HepG2 (cell line): ENCODE measurements around the gene PTCRA. TPM values are rescaled to one million over a fixed set of nuclear protein-coding genes. Genes with fewer than 3 reads are reported as not detected.

ENCODE experiments used
- ATAC-seq: fragments of 200-7000 bp; cut with Tn5 transposase; 3 replicates; pipeline ENCODE4 v1.9.1; 2020; ENCODE audit warnings: mild to moderate bottlenecking, moderate library complexity
- BruUV-seq: library from RNA; stranded (reverse); fragments of 400-500 nt; replicated peaks from 2 replicates; lab custom pipeline; 2021; lab: Mats Ljungman, UMichigan
- CTCF ChIA-PET: fragments of 300-600 bp; formaldehyde crosslinking; extraction: SDS; loops from one replicate; lab custom pipeline; 2021; ENCODE audit warnings: low total read pairs, inconsistent platforms, low intra/inter-chr PET ratio; lab: Yijun Ruan, JAX
- POLR2A ChIA-PET: fragments of 350-600 bp; sonication (Branson Sonifier 250); formaldehyde crosslinking; loops from one replicate; lab custom pipeline; 2020; ENCODE audit warnings: antibody characterized with exemption, inconsistent platforms; lab: Yijun Ruan, JAX
- DNase-seq: peaks from one replicate; pipeline ENCODE4 v3.0.0-alpha.2; 2015; ENCODE audit warnings: low spot score
- FAIRE-seq: peaks from 3 replicates; lab custom pipeline; 2011; peaks lifted over from hg19 to GRCh38; lab: Jason Lieb, UNC
- H2AFZ ChIP-seq: one replicate; pipeline ENCODE4 v1.6.1; 2011; ENCODE audit warnings: low read length, inconsistent platforms
- H3K27ac ChIP-seq: fragments of 300-600 bp; 3 replicates; pipeline ENCODE4 v1.8.0; 2011; ENCODE audit warnings: mixed run types, mild to moderate bottlenecking, mixed read lengths, low read length, inconsistent platforms; ENCODE audit not compliant: insufficient read depth; ENCODE audit errors: extremely low read length
- H3K27me3 ChIP-seq, 2 experiments: fragments of 200-600 bp in 1 of 2; 2 replicates in 1 of 2; 3 replicates in 1 of 2; pipeline versions ENCODE4 v1.6.0 to v1.8.0; 2011; ENCODE audit warnings: low read length in 2 of 2, mild to moderate bottlenecking in 2 of 2, moderate library complexity in 2 of 2, inconsistent platforms in 1 of 2; ENCODE audit not compliant: insufficient read depth in 2 of 2, control insufficient read depth in 1 of 2
- H3K36me3 ChIP-seq, 2 experiments: fragments of 200-600 bp in 1 of 2; replicated peaks in 1 of 2; 2 replicates in 1 of 2; 3 replicates in 1 of 2; pipeline versions ENCODE4 v1.5.1 to v1.8.0; 2011; ENCODE audit warnings: low read length in 2 of 2, inconsistent platforms in 1 of 2; ENCODE audit not compliant: insufficient read depth in 2 of 2, control insufficient read depth in 1 of 2
- H3K4me1 ChIP-seq: 2 replicates; pipeline ENCODE4 v1.5.1; 2012; ENCODE audit warnings: low read length, inconsistent platforms; ENCODE audit not compliant: insufficient read depth
- H3K4me2 ChIP-seq: 2 replicates; pipeline ENCODE4 v1.6.0; 2011; ENCODE audit warnings: low read depth, low read length, inconsistent platforms
- H3K4me3 ChIP-seq, 3 experiments: fragments of 200-600 bp in 1 of 3; sonication (generic), shearing (Covaris generic) in 1 of 3; replicated peaks in 1 of 3; 2 replicates each; pipeline ENCODE4 v1.5.1; 2011 to 2016; ENCODE audit warnings: low read length in 3 of 3, inconsistent platforms in 2 of 3, low read depth in 2 of 3, mild to moderate bottlenecking in 2 of 3, control low read depth in 1 of 3, mixed read lengths in 1 of 3; ENCODE audit not compliant: insufficient read depth in 1 of 3
- H3K79me2 ChIP-seq: one replicate; pipeline ENCODE4 v1.6.1; 2011; ENCODE audit warnings: low read length, inconsistent platforms; ENCODE audit not compliant: insufficient read depth
- H3K9ac ChIP-seq: 2 replicates; pipeline ENCODE4 v1.6.0; 2011; ENCODE audit warnings: mild to moderate bottlenecking, low read depth, low read length, inconsistent platforms; ENCODE audit not compliant: insufficient read depth
- H3K9me3 ChIP-seq: 2 replicates; pipeline ENCODE4 v1.5.1; 2012; ENCODE audit warnings: mild to moderate bottlenecking, low read length
- H4K20me1 ChIP-seq: 2 replicates; pipeline ENCODE4 v1.6.0; 2011; ENCODE audit warnings: inconsistent platforms, mild to moderate bottlenecking, low read length, moderate library complexity; ENCODE audit not compliant: insufficient read depth
- ATF6 ChIP-seq: sonication (generic); formaldehyde crosslinking; conservative IDR thresholded peaks from 2 replicates; pipeline ENCODE4 v1.4.0; 2020; ENCODE audit warnings: missing genetic modification reagents
- CCDC6 ChIP-seq: sonication (generic); formaldehyde crosslinking; IDR thresholded peaks from 2 replicates; pipeline ENCODE4 v1.8.1; 2022; ENCODE audit warnings: mild to moderate bottlenecking, missing genetic modification reagents, moderate library complexity
- DNMT3B ChIP-seq: conservative IDR thresholded peaks from 2 replicates; pipeline ENCODE4 v1.6.1; 2016; ENCODE audit warnings: missing biosample characterization, control low read depth
- FOSL2 ChIP-seq: sonication (generic); formaldehyde crosslinking; IDR thresholded peaks from 2 replicates; pipeline ENCODE4 v1.4.0; 2020; ENCODE audit warnings: missing genetic modification reagents
- FOXM1 ChIP-seq: sonication (generic); formaldehyde crosslinking; IDR thresholded peaks from 2 replicates; pipeline ENCODE4 v1.5.0; 2020; ENCODE audit warnings: missing genetic modification reagents
- HCFC1 ChIP-seq: fragments of 150-350 bp; IDR thresholded peaks from 2 replicates; pipeline ENCODE4 v1.6.1; 2014; ENCODE audit warnings: low read depth, low read length
- NFE2L2 ChIP-seq: fragments of 150-350 bp; IDR thresholded peaks from 2 replicates; pipeline ENCODE4 v1.6.1; 2014; ENCODE audit warnings: low read length
- SAP130 ChIP-seq: IDR thresholded peaks from 2 replicates; pipeline ENCODE4 v1.6.1; 2016; ENCODE audit warnings: low read depth
- TRIM24 ChIP-seq: sonication (generic); formaldehyde crosslinking; IDR thresholded peaks from 2 replicates; pipeline ENCODE4 v1.8.0; 2022; ENCODE audit warnings: mild to moderate bottlenecking, missing genetic modification reagents
- ZBTB7B ChIP-seq: sonication (generic); formaldehyde crosslinking; IDR thresholded peaks from 2 replicates; pipeline ENCODE4 v1.4.0; 2020; ENCODE audit warnings: missing genetic modification reagents
- ZMYM3 ChIP-seq: sonication (generic); formaldehyde crosslinking; IDR thresholded peaks from 2 replicates; pipeline ENCODE4 v1.5.1; 2020; ENCODE audit warnings: mild to moderate bottlenecking, missing genetic modification reagents
- ZNF225 ChIP-seq: sonication (generic); formaldehyde crosslinking; IDR thresholded peaks from 2 replicates; pipeline ENCODE4 v1.4.0; 2020; ENCODE audit warnings: mild to moderate bottlenecking, missing genetic modification reagents
- ZNF335 ChIP-seq: sonication (generic); formaldehyde crosslinking; IDR thresholded peaks from 2 replicates; pipeline ENCODE4 v1.4.0; 2020; ENCODE audit warnings: missing genetic modification reagents
- ZNF569 ChIP-seq: sonication (generic); formaldehyde crosslinking; IDR thresholded peaks from 2 replicates; pipeline ENCODE4 v1.5.0; 2020; ENCODE audit warnings: mild to moderate bottlenecking, missing genetic modification reagents, moderate library complexity, borderline replicate concordance
- whole genome bisulfite sequencing: methylation state at CpG from one replicate; pipeline ENCODE4 v1.1.6; 2017; ENCODE audit warnings: low lambda C conversion rate; 5-methylcytosine and 5-hydroxymethylcytosine counted together
- in situ Hi-C: cut with HindIII; loops from 2 replicates; pipeline ENCODE4 v1.10.0; 2017; ENCODE audit warnings: low pct_unique_long_range_greater_than_20kb; ENCODE audit not compliant: extremely low pct_ligation_motif_present
- intact Hi-C: fragments of 100-400 bp; cut with micrococcal nuclease; formaldehyde crosslinking; loops from one replicate; pipeline ENCODE4 v1.10.0; 2022; ENCODE audit not compliant: unreplicated experiment
- polyA plus RNA-seq, 8 experiments: library from polyadenylated mRNA; depleted of rRNA in 3 of 8; stranded (reverse) in 7 of 8; unstranded in 1 of 8; fragments of >200 nt; fragmentation: Illumina TruSeq in 4 of 8; extraction: Trizol in 4 of 8; gene quantifications; 2 replicates each; pipeline versions ENCODE4 v1.2.1 to v1.2.3, GENCODE V29; 2011 to 2016; ENCODE audit warnings: low read depth in 4 of 8, missing spikeins in 1 of 8, mixed read lengths in 1 of 8; ENCODE audit not compliant: insufficient read depth in 1 of 8
- total RNA-seq, 5 experiments: library from RNA; depleted of rRNA; stranded (reverse); fragments of >200 nt; fragmentation: Illumina TruSeq; extraction: Trizol; gene quantifications; 2 replicates each; pipeline ENCODE4 v1.2.3, GENCODE V29; 2016; ENCODE audit warnings: low read depth in 1 of 5
- TF ChIP-seq, protein P1 (sequence below): IDR thresholded peaks from 2 replicates; pipeline ENCODE4 v1.6.1; 2018; ENCODE audit warnings: missing genetic modification reagents, mild to moderate bottlenecking, missing compliant biosample characterization
- TF ChIP-seq, protein P2 (sequence below): sonication (generic); formaldehyde crosslinking; IDR thresholded peaks from 2 replicates; pipeline ENCODE4 v1.4.0; 2020; ENCODE audit warnings: low read depth, missing genetic modification reagents
- TF ChIP-seq, protein P3 (sequence below): sonication (generic); formaldehyde crosslinking; IDR thresholded peaks from 2 replicates; pipeline ENCODE4 v1.8.0; 2023; ENCODE audit warnings: mild to moderate bottlenecking, missing genetic modification reagents

PTCRA gene
- total and polyA plus RNA-seq, 2 of the 13 experiments (the other 11 are each of a cell fraction or from before 2014, with no cell fraction given): not detected

GRCh38 chr6:42970871-42971612 lies 55.2 kb downstream of the PTCRA start:
- Histone ChIP-seq H3K27me3 (no peaks in the 10 kb centered on the region), H3K79me2 (no peaks in the 10 kb centered on the region), H2AFZ (no peak overlapping the region), H4K20me1 (no peaks in the 10 kb centered on the region), H3K36me3 (no peaks in the 10 kb centered on the region), H3K27ac (peak overlapping the region; percentile 30), H3K4me3 (no peak overlapping the region), H3K4me2 (no peak overlapping the region), H3K4me1 (peaks cover 39% of the 10 kb centered on the region), H3K9ac (no peak overlapping the region), H3K9me3 (no peaks in the 10 kb centered on the region)
- in situ Hi-C loops: no loop called here
- DNase-seq (peak; percentile 32), ATAC-seq (peak; percentile 39), FAIRE-seq (no peak)
- 70% methylated on average over 4 of the region's 4 CpGs for WGBS
- intact Hi-C loops: loop anchor here (2.0 kb wide), 1 partner anchor 42 kb away; the partner anchor contains the start of gene CNPY3
- CTCF ChIA-PET: no interaction called here
- POLR2A ChIA-PET: interaction anchor here (0.6 to 3.4 kb wide), 10 partner anchors 8 to 89 kb away, joined by 3 to 38 read pairs (median 8); partner anchors contain the start of genes CNPY3, CUL7, KLHDC3 and MEA1
- no TSS peak for BruUV-seq
- peak; percentile 34; the same call in 1 of the 2 replicates for TF ChIP-seq SAP130 (CRISPR knock-in tag)
- TF ChIP-seq, protein P1, sequence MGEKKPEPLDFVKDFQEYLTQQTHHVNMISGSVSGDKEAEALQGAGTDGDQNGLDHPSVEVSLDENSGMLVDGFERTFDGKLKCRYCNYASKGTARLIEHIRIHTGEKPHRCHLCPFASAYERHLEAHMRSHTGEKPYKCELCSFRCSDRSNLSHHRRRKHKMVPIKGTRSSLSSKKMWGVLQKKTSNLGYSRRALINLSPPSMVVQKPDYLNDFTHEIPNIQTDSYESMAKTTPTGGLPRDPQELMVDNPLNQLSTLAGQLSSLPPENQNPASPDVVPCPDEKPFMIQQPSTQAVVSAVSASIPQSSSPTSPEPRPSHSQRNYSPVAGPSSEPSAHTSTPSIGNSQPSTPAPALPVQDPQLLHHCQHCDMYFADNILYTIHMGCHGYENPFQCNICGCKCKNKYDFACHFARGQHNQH (CRISPR knock-in tag): 0 out of 2 replicates have a peak, but pooled peaks have one; percentile 17
- TF ChIP-seq TRIM24 (CRISPR knock-in tag): no peak
- 0 out of 2 replicates have a peak, but pooled peaks have one; percentile 25 for TF ChIP-seq CCDC6 (CRISPR knock-in tag)
- 0 out of 2 replicates have a peak, but pooled peaks have one; percentile 18 for TF ChIP-seq ZNF335
- peak; percentile 92 for TF ChIP-seq FOSL2
- TF ChIP-seq HCFC1: no peak
- TF ChIP-seq ZMYM3 (CRISPR knock-in tag): no peak
- TF ChIP-seq, protein P2, sequence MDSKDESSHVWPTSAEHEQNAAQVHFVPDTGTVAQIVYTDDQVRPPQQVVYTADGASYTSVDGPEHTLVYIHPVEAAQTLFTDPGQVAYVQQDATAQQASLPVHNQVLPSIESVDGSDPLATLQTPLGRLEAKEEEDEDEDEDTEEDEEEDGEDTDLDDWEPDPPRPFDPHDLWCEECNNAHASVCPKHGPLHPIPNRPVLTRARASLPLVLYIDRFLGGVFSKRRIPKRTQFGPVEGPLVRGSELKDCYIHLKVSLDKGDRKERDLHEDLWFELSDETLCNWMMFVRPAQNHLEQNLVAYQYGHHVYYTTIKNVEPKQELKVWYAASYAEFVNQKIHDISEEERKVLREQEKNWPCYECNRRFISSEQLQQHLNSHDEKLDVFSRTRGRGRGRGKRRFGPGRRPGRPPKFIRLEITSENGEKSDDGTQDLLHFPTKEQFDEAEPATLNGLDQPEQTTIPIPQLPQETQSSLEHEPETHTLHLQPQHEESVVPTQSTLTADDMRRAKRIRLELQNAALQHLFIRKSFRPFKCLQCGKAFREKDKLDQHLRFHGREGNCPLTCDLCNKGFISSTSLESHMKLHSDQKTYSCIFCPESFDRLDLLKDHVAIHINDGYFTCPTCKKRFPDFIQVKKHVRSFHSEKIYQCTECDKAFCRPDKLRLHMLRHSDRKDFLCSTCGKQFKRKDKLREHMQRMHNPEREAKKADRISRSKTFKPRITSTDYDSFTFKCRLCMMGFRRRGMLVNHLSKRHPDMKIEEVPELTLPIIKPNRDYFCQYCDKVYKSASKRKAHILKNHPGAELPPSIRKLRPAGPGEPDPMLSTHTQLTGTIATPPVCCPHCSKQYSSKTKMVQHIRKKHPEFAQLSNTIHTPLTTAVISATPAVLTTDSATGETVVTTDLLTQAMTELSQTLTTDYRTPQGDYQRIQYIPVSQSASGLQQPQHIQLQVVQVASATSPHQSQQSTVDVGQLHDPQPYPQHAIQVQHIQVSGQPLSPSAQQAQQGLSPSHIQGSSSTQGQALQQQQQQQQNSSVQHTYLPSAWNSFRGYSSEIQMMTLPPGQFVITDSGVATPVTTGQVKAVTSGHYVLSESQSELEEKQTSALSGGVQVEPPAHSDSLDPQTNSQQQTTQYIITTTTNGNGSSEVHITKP (CRISPR knock-in tag): peak; percentile 71; the same call in 1 of the 2 replicates
- TF ChIP-seq ZNF569 (CRISPR knock-in tag): no peak
- no peak for TF ChIP-seq ZNF225 (CRISPR knock-in tag)
- no peak for TF ChIP-seq FOXM1
- TF ChIP-seq NFE2L2: peak; percentile 78
- TF ChIP-seq ZBTB7B: 0 out of 2 replicates have a peak, but pooled peaks have one; percentile 23
- TF ChIP-seq, protein P3, sequence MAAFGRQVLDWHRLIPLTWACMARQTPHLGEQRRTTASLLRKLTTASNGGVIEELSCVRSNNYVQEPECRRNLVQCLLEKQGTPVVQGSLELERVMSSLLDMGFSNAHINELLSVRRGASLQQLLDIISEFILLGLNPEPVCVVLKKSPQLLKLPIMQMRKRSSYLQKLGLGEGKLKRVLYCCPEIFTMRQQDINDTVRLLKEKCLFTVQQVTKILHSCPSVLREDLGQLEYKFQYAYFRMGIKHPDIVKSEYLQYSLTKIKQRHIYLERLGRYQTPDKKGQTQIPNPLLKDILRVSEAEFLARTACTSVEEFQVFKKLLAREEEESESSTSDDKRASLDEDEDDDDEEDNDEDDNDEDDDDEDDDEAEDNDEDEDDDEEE (CRISPR knock-in tag): 0 out of 2 replicates have a peak, but pooled peaks have one; percentile 36
- TF ChIP-seq DNMT3B (CRISPR knock-in tag): 0 out of 2 replicates have a peak, but pooled peaks have one; percentile 67
- no peak for TF ChIP-seq ATF6
